HepG2 (cell line): Measurements from ENCODE around the gene RARA. TPM values are rescaled to one million over a fixed set of nuclear protein-coding genes. Genes with fewer than 3 reads are reported as not detected.

Source experiments
- BATF2 ChIP-seq: sonication (generic); formaldehyde crosslinking; IDR thresholded peaks from 2 replicates; pipeline ENCODE4 v1.8.0; 2022; ENCODE audit warnings: mild to moderate bottlenecking, missing genetic modification reagents, moderate library complexity
- CHCHD3 ChIP-seq: sonication (generic); formaldehyde crosslinking; IDR thresholded peaks from 2 replicates; pipeline ENCODE4 v1.8.0; 2022; ENCODE audit warnings: mild to moderate bottlenecking, missing genetic modification reagents, moderate library complexity
- CSRNP1 ChIP-seq: sonication (generic); formaldehyde crosslinking; IDR thresholded peaks from 2 replicates; pipeline ENCODE4 v1.8.1; 2023; ENCODE audit warnings: mild to moderate bottlenecking, missing genetic modification reagents
- E2F2 ChIP-seq: sonication (generic); formaldehyde crosslinking; IDR thresholded peaks from 2 replicates; pipeline ENCODE4 v1.4.0; 2020; ENCODE audit warnings: missing genetic modification reagents, borderline replicate concordance
- HDAC2 ChIP-seq: sonication (generic); formaldehyde crosslinking; IDR thresholded peaks from 2 replicates; pipeline ENCODE4 v1.4.0; 2020; ENCODE audit warnings: missing genetic modification reagents
- KLF6 ChIP-seq: IDR thresholded peaks from 2 replicates; pipeline ENCODE4 v1.8.0; 2016; ENCODE audit warnings: missing biosample characterization, missing genetic modification reagents
- NR2C2 ChIP-seq: sonication (generic); formaldehyde crosslinking; IDR thresholded peaks from 2 replicates; pipeline ENCODE4 v1.4.0; 2020; ENCODE audit warnings: missing genetic modification reagents, mild to moderate bottlenecking, moderate library complexity, borderline replicate concordance
- SAFB2 ChIP-seq: sonication (generic); formaldehyde crosslinking; IDR thresholded peaks from 2 replicates; pipeline ENCODE4 v1.5.1; 2020; ENCODE audit warnings: missing genetic modification reagents, low read depth, mild to moderate bottlenecking, borderline replicate concordance
- SIN3A ChIP-seq: IDR thresholded peaks from 2 replicates; pipeline ENCODE4 v1.6.1; 2011; ENCODE audit warnings: low read depth, mild to moderate bottlenecking, control low read depth, low read length, borderline replicate concordance
- SOX6 ChIP-seq, 2 experiments: fragments of 450-650 bp in 1 of 2; sonication (generic) in 1 of 2; formaldehyde crosslinking in 1 of 2; IDR thresholded peaks; 2 replicates each; pipeline versions ENCODE4 v1.4.0 to v1.6.1; 2017 to 2020; ENCODE audit warnings: antibody characterized with exemption in 1 of 2, mild to moderate bottlenecking in 1 of 2, missing genetic modification reagents in 1 of 2
- TOE1 ChIP-seq: sonication (generic); formaldehyde crosslinking; IDR thresholded peaks from 2 replicates; pipeline ENCODE4 v1.4.0; 2020; ENCODE audit warnings: mild to moderate bottlenecking, missing genetic modification reagents
- ZFP91 ChIP-seq: sonication (generic); formaldehyde crosslinking; IDR thresholded peaks from 2 replicates; pipeline ENCODE4 v1.9.0; 2022; ENCODE audit warnings: missing genetic modification reagents, mild to moderate bottlenecking, borderline replicate concordance
- ZKSCAN8 ChIP-seq: IDR thresholded peaks from 2 replicates; pipeline ENCODE4 v1.6.1; 2016; ENCODE audit warnings: borderline replicate concordance, missing genetic modification reagents, missing compliant biosample characterization
- ZMYM2 ChIP-seq: sonication (generic); formaldehyde crosslinking; IDR thresholded peaks from 2 replicates; pipeline ENCODE4 v1.8.0; 2022; ENCODE audit warnings: mild to moderate bottlenecking, missing genetic modification reagents
- ZNF138 ChIP-seq: sonication (generic); formaldehyde crosslinking; IDR thresholded peaks from 2 replicates; pipeline ENCODE4 v1.5.0; 2020; ENCODE audit warnings: mild to moderate bottlenecking, low read depth, missing genetic modification reagents
- ZNF281 ChIP-seq: sonication (generic); formaldehyde crosslinking; IDR thresholded peaks from 2 replicates; pipeline ENCODE4 v1.4.0; 2020; ENCODE audit warnings: missing genetic modification reagents, borderline replicate concordance
- ZNF563 ChIP-seq: sonication (generic); formaldehyde crosslinking; IDR thresholded peaks from 2 replicates; pipeline ENCODE4 v1.8.0; 2022; ENCODE audit warnings: mild to moderate bottlenecking, moderate library complexity, missing genetic modification reagents
- ZNF589 ChIP-seq: sonication (generic); formaldehyde crosslinking; conservative IDR thresholded peaks from 2 replicates; pipeline ENCODE4 v1.8.0; 2022; ENCODE audit warnings: mild to moderate bottlenecking, moderate library complexity, missing genetic modification reagents
- ZNF598 ChIP-seq: sonication (generic); formaldehyde crosslinking; IDR thresholded peaks from 2 replicates; pipeline ENCODE4 v1.5.1; 2020; ENCODE audit warnings: mild to moderate bottlenecking, missing genetic modification reagents, borderline replicate concordance
- ZNF792 ChIP-seq: IDR thresholded peaks from 2 replicates; pipeline ENCODE4 v1.6.1; 2016
- polyA plus RNA-seq, 8 experiments: library from polyadenylated mRNA; depleted of rRNA in 3 of 8; stranded (reverse) in 7 of 8; unstranded in 1 of 8; fragments of >200 nt; fragmentation: Illumina TruSeq in 4 of 8; extraction: Trizol in 4 of 8; gene quantifications; 2 replicates each; pipeline versions ENCODE4 v1.2.1 to v1.2.3, GENCODE V29; 2011 to 2016; ENCODE audit warnings: low read depth in 4 of 8, missing spikeins in 1 of 8, mixed read lengths in 1 of 8; ENCODE audit not compliant: insufficient read depth in 1 of 8
- total RNA-seq, 5 experiments: library from RNA; depleted of rRNA; stranded (reverse); fragments of >200 nt; fragmentation: Illumina TruSeq; extraction: Trizol; gene quantifications; 2 replicates each; pipeline ENCODE4 v1.2.3, GENCODE V29; 2016; ENCODE audit warnings: low read depth in 1 of 5

Gene RARA
- total and polyA plus RNA-seq, 2 of the 13 experiments (the other 11 are each of a cell fraction or from before 2014, with no cell fraction given), result 6.4 to 8.6 TPM

GRCh38 chr17:40316571-40317344, 7.8 kb downstream of the RARA start (continued):
- 0 out of 2 replicates have a peak, but pooled peaks have one; percentile 76 for TF ChIP-seq ZNF138
- TF ChIP-seq SIN3A, result peak; percentile 59; the same call in 1 of the 2 replicates
- TF ChIP-seq ZMYM2 (CRISPR knock-in tag), result no peak
- TF ChIP-seq KLF6 (CRISPR knock-in tag), result peak; percentile 55; the same call in 1 of the 2 replicates
- no peak for TF ChIP-seq SOX6 (IDR thresholded peaks at IDR 0.05)
- TF ChIP-seq SOX6 (CRISPR knock-in tag; IDR thresholded peaks at IDR 0.05), result peak; percentile 40; the same call in 1 of the 2 replicates
- no peak; the same call in 1 of the 2 replicates for TF ChIP-seq HDAC2 (CRISPR knock-in tag)
- TF ChIP-seq ZFP91 (CRISPR knock-in tag), result peak; percentile 95
- 0 out of 2 replicates have a peak, but pooled peaks have one; percentile 7 for TF ChIP-seq ZNF598
- TF ChIP-seq CSRNP1 (CRISPR knock-in tag), result no peak
- peak; percentile 67 for TF ChIP-seq ZNF792 (CRISPR knock-in tag)
- TF ChIP-seq BATF2, result no peak
- TF ChIP-seq TOE1, result no peak
- TF ChIP-seq ZNF589 (CRISPR knock-in tag), result no peak
- no peak; the same call in 1 of the 2 replicates for TF ChIP-seq SAFB2 (CRISPR knock-in tag)
- TF ChIP-seq ZNF563 (CRISPR knock-in tag), result peak; percentile 70; the same call in 1 of the 2 replicates
- peak; percentile 21; the same call in 1 of the 2 replicates for TF ChIP-seq NR2C2 (CRISPR knock-in tag)
- peak; percentile 47; the same call in 1 of the 2 replicates for TF ChIP-seq E2F2 (CRISPR knock-in tag)
- TF ChIP-seq CHCHD3, result no peak
- no peak for TF ChIP-seq ZNF281 (CRISPR knock-in tag)
- TF ChIP-seq ZKSCAN8 (CRISPR knock-in tag), result no peak
